ENCODE measurements around the gene ATP6V0A4.
"Not testable (repeated sequence)": the region's sequence is repeated elsewhere in the genome, so short reads cannot be mapped to it uniquely, and the experiment has no call there.

The ATP6V0A4 gene

GRCh38 chr7:138745189-138745588, 52.8 kb downstream of the ATP6V0A4 start:
- TF ChIP-seq, protein P1, sequence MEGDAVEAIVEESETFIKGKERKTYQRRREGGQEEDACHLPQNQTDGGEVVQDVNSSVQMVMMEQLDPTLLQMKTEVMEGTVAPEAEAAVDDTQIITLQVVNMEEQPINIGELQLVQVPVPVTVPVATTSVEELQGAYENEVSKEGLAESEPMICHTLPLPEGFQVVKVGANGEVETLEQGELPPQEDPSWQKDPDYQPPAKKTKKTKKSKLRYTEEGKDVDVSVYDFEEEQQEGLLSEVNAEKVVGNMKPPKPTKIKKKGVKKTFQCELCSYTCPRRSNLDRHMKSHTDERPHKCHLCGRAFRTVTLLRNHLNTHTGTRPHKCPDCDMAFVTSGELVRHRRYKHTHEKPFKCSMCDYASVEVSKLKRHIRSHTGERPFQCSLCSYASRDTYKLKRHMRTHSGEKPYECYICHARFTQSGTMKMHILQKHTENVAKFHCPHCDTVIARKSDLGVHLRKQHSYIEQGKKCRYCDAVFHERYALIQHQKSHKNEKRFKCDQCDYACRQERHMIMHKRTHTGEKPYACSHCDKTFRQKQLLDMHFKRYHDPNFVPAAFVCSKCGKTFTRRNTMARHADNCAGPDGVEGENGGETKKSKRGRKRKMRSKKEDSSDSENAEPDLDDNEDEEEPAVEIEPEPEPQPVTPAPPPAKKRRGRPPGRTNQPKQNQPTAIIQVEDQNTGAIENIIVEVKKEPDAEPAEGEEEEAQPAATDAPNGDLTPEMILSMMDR (conservative IDR thresholded peaks at IDR 0.05; ENCODE audit: low read length): no peak
- no peak overlapping the region for H3K4me3 ChIP-seq (ENCODE audit: low read length)
- no peak for DNase-seq (ENCODE audit: low read depth)

GRCh38 chr7:138741453-138741735, 56.6 kb downstream of the ATP6V0A4 start:
- TF ChIP-seq, protein P1 (conservative IDR thresholded peaks at IDR 0.05; ENCODE audit: low read length): no peak
- no peak overlapping the region for H3K4me3 ChIP-seq (ENCODE audit: low read length)
- DNase-seq (ENCODE audit: low read depth): no peak

DNA sequence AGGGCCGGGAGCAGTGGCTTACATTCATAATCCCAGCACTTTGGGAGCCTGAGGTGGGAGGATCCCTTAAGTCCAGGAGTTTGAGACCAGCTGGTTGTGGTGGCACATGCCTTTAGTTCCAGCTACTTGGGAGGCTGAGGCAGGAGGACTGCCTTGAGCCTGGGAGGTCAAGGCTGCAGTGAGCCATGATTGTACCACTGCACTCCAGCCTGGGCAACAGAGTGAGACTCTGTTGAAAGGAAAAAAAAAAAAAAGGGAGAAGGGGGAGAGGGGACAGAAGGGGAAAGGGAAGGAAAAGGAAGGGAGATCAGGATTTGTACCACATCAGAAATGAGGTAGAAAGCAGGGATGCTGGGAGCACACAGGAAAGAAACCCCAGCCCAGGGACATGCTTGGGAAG, 58.1 kb downstream of the ATP6V0A4 start:
- no peak overlapping the region for H3K4me3 ChIP-seq (ENCODE audit: low read length)
- TF ChIP-seq, protein P1 (conservative IDR thresholded peaks at IDR 0.05; ENCODE audit: low read length): no peak
- no peak for DNase-seq (ENCODE audit: low read depth)

DNA sequence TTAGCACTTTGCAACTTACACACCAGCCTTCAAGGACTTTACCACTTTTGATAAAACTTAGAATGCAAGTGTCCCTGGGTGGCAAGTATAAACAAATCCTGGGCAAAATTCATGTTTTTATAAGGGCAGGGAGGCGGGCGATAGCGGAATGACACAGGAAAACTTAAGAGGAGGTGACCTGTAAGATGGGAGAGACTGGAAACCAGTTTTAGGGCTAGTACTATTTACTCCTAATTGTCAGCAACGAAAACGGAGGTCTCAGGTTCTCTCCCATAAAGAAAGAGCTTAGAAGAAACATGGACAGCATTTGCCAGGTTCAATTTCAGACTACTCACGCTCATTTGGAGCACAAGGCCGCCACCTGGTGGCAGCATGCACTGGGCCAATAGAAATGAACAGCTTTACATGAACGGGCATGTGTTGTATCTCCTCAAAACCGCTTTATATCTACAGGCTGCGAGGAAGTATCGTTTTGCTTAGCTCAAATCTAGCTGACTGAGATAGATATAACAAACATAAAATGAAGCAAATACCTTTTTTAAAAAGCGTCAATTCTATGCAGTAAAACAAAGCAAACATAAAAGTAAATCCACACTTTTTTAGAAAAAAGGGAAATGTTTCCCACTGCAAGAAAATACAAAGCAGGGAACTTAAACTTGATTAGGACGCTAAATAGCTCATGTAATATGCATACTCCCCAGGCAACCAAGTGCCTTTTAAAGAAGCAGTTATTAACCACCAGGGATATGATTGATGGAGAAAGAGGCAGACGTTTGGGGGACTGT, 59.3 kb downstream of the ATP6V0A4 start:
- H3K4me3 ChIP-seq (ENCODE audit: low read length): no peak overlapping the region
- TF ChIP-seq, protein P1 (conservative IDR thresholded peaks at IDR 0.05; ENCODE audit: low read length): peak; percentile 96
- DNase-seq (ENCODE audit: low read depth): peak; percentile 75

- TF ChIP-seq, protein P1 (conservative IDR thresholded peaks at IDR 0.05; ENCODE audit: low read length): no peak
- no peak overlapping the region for H3K4me3 ChIP-seq (ENCODE audit: low read length)
- DNase-seq (ENCODE audit: low read depth): no peak
Observed at GRCh38 chr7:138738114-138738513, 59.9 kb downstream of the ATP6V0A4 start.

DNA sequence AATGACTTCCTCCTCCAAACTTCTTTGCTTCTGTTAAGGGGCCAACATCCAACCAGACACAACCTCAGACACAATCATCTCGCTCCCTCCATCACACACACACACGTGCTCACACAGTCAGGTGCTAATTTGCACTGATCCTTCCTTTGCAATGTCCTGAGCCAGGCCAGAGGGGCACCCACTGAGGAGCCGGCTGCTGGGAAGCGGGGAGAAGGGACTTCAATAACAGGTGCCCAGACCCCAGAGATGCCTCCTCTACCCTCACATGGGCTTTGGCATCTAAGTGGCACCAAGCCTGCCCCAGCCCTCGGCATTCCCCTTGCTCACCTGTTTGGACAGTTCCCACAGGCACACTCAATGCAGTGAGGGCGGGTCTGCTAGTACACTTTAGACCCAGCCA, 62.6 kb downstream of the ATP6V0A4 start:
- DNase-seq (ENCODE audit: low read depth): no peak
- no peak overlapping the region for H3K4me3 ChIP-seq (ENCODE audit: low read length)
- TF ChIP-seq, protein P1 (conservative IDR thresholded peaks at IDR 0.05; ENCODE audit: low read length): no peak

DNA sequence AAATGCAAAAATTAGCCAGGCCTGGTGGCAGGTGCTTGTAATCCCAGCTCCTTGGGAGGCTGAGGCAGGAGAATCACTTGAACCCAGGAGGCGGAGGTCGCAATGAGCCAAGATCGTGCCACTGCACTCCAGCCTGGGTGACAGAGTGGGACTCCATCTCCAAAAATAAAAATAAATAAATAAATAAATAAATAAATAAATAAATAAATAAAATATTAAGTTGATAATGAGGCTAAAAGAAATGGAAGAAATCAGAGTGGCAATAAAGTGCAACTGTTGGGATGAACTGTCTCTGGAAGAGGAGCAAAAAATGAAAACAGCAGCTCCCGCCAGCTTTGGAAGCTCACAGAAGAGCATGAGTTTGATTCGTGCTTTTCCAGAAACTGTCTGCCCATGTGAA, 66.3 kb downstream of the ATP6V0A4 start:
- DNase-seq (ENCODE audit: low read depth); H3K4me3 ChIP-seq (ENCODE audit: low read length): not testable (repeated sequence)

Measured in AG10803 (cell line).